Lower leg skin (tissue), 4 donors: ENCODE measurements around the gene IP6K3. TPM values are rescaled to one million over a fixed set of nuclear protein-coding genes. Genes with fewer than 3 reads are reported as not detected.

Experiments used
- DNase-seq, 2 donors: peaks; one replicate each; pipeline ENCODE4 v3.0.0-alpha.2; 2019; ENCODE audit warnings: low spot score in 2 of 2
- H3K4me3 ChIP-seq: fragments of 200-600 bp; sonication (generic); 2 replicates; pipeline ENCODE4 v1.5.1; 2017; ENCODE audit warnings: mild to moderate bottlenecking, low read depth; ENCODE audit not compliant: poor library complexity, severe bottlenecking
- POLR2A ChIP-seq, 2 donors: fragments of 450-650 bp; IDR thresholded peaks; one replicate each; pipeline ENCODE4 v1.6.1; 2016 to 2017; ENCODE audit warnings: antibody characterized with exemption in 2 of 2, mild to moderate bottlenecking in 1 of 2, moderate library complexity in 1 of 2
- WGBS, 2 donors: methylation state at CpG; one replicate each; pipeline ENCODE4 v1.1.5; 2018; 5-methylcytosine and 5-hydroxymethylcytosine counted together
- intact Hi-C: fragments of 100-400 bp; cut with DNase I; formaldehyde crosslinking; loops from one replicate; pipeline ENCODE4 v1.15.0; 2023; ENCODE audit warnings: low total_unique reads
- total RNA-seq, 4 donors: library from RNA; depleted of rRNA; stranded (reverse); fragments of >200 nt; gene quantifications; one replicate each; pipeline ENCODE4 v1.1.0, GENCODE V29; 2016
- TF ChIP-seq, protein P1 (sequence below), 3 donors: fragments of 450-650 bp; IDR thresholded peaks; one replicate each; pipeline ENCODE4 v1.5.1; 2016; ENCODE audit warnings: antibody characterized with exemption in 3 of 3, mild to moderate bottlenecking in 3 of 3, moderate library complexity in 2 of 3

The IP6K3 gene
- total RNA-seq, 4 donors from 2014 or later, result 0.45 TPM; not detected in 3

DNA sequence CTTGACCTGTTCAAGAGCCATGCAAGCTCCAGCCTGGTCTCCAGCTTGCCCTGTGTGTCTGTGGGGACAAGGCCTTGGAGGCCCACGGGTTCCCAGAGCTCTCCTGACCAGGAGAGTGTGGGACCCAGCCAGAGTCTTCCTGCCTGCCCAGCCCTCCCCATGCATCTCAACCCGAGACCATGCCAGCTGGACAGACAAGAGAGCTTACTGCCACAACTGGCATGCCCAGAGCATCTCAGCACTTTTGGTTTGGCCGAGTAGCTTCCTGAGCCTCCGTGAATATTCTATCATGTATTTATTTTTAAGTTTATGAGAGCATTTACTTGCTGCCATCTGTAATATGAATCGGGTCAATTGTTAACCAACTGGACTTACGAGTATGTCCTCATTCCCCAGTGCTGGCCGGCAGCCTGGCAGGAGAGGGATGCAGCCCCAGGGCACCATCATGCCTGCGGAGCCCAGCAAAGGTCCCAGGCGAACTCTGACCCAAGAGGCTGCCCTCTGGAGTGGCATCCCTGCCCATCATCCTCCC is 14.9 kb downstream of the IP6K3 start:
- WGBS, 2 donors, result 66 to 78% methylated on average over 9 of the region's 9 CpGs
- intact Hi-C loops, result no loop called here
- DNase-seq, result no peak
- no peak overlapping the region for H3K4me3 ChIP-seq
- no peak for TF ChIP-seq POLR2A (IDR thresholded peaks at IDR 0.05)
- TF ChIP-seq, protein P1, sequence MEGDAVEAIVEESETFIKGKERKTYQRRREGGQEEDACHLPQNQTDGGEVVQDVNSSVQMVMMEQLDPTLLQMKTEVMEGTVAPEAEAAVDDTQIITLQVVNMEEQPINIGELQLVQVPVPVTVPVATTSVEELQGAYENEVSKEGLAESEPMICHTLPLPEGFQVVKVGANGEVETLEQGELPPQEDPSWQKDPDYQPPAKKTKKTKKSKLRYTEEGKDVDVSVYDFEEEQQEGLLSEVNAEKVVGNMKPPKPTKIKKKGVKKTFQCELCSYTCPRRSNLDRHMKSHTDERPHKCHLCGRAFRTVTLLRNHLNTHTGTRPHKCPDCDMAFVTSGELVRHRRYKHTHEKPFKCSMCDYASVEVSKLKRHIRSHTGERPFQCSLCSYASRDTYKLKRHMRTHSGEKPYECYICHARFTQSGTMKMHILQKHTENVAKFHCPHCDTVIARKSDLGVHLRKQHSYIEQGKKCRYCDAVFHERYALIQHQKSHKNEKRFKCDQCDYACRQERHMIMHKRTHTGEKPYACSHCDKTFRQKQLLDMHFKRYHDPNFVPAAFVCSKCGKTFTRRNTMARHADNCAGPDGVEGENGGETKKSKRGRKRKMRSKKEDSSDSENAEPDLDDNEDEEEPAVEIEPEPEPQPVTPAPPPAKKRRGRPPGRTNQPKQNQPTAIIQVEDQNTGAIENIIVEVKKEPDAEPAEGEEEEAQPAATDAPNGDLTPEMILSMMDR (IDR thresholded peaks at IDR 0.05), result no peak

DNA sequence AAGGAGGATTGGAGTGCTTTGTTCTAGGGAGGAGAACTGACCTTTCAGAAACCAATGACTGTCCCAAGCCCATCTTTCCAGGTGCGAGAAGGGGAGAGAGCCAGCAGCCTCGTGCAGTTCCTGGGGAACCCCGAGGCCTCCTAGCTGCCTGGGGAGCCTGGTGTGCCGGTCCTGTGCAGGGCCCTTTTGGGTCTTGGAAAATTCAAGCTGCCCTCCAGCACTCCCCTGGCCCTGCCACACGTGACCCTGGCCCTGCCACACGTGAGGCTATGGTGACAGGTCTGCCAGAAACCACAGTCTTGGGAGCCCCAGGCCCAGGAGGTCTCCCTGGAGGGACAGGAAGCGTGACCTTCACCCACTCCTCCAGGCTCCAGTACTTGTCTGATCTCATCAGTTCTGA is 15.7 kb downstream of the IP6K3 start:
- no peak for DNase-seq
- TF ChIP-seq, protein P1 (IDR thresholded peaks at IDR 0.05), result no peak
- TF ChIP-seq POLR2A (IDR thresholded peaks at IDR 0.05), result no peak
- intact Hi-C loops, result no loop called here
- WGBS, 2 donors, result 80 to 90% methylated on average over 7 of the region's 7 CpGs
- H3K4me3 ChIP-seq, result no peak overlapping the region

DNA sequence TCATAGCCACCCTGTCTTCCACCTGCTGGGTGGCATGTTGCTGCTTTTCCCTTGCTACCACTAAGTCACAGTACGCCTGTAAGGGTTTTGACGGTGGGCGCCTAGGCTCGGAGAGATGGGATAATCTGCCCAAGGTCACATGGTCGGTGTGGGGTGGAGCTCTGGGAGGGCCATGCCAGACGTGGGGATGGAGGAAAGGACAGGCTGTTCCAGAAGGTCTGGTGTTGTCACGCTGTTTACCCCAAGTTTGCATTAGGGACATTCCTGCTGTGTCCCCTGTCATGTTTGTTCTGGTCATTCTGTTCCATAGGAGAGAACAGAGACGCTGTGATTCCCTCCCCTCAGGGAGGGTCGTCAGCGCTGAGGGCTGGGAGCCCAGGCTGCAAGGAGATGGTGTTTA is 16.1 kb downstream of the IP6K3 start:
- 85 to 90% methylated on average over 10 of the region's 10 CpGs for whole genome bisulfite sequencing, 2 donors
- intact Hi-C loops, result no loop called here
- TF ChIP-seq POLR2A (IDR thresholded peaks at IDR 0.05), result no peak
- TF ChIP-seq, protein P1 (IDR thresholded peaks at IDR 0.05), result no peak
- H3K4me3 ChIP-seq, result no peak overlapping the region
- no peak for DNase-seq

DNA sequence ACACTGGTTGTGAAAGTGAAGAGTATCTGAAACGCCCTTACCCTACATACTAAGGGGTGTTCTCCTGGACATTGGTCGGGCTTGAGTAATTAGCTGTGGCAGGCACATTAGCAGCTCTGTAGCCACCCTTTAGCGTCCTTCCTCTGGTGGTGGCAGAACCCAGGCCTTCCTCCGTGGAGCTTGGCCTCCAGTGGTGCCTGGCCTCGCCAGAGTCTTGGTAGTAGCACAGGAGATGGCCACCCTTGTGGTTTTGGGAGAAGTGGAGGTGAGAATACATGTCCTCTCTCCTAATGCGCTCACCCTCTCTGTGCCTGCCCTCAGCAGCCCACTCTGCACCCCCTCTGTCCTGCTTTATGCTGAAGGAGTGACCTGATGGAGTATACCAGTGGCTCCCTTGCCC is 17.6 kb downstream of the IP6K3 start:
- WGBS, 2 donors, result 90 to 98% methylated on average over 6 of the region's 6 CpGs
- H3K4me3 ChIP-seq, result no peak overlapping the region
- no peak for TF ChIP-seq POLR2A (IDR thresholded peaks at IDR 0.05)
- TF ChIP-seq, protein P1 (IDR thresholded peaks at IDR 0.05), result no peak
- DNase-seq, result no peak
- intact Hi-C loops, result no loop called here

DNA sequence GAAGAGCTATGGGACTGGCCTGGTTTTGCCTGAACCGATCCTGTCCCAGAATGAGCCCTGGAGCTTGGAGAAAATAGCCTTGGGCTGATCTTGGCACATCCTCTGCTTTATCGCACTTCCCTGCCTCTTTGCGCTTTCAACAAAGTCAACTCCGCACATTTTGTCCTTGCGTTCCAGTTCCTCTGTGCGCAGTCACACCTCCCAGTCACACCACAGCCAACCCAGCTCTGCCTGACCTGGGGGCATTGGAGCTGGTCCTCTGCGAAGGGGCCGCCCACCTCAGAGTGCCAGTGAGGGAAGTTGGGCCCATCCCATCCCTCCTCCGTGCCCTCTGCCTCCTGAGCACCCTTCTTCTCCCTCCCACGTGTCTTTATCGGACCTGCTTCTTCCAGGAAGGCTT is 18.3 kb downstream of the IP6K3 start:
- 93 to 94% methylated on average over 11 of the region's 11 CpGs for WGBS, 2 donors
- intact Hi-C loops, result no loop called here
- no peak for TF ChIP-seq POLR2A (IDR thresholded peaks at IDR 0.05)
- TF ChIP-seq, protein P1 (IDR thresholded peaks at IDR 0.05), result no peak
- DNase-seq, result no peak
- no peak overlapping the region for H3K4me3 ChIP-seq

DNA sequence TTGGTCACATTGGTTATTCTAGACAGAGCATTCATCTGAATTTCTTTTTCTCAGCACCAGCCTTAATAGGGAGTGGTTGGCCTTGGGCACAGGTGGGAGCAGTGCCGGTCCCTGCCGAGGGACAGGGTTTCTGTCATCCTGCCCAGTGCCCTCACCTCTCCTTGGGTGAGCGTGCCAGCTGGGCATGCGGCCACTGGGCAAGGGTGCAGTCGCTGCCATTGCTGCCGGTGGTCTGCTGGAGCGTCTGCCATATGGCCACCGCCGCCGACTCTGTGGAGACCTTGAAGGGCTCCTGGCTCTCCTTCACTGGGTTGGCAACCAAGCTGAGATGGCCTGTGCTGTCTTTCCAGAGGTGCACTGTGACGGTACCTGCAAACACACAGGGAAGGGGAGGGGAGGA is 18.8 kb downstream of the IP6K3 start:
- 81 to 84% methylated on average over 11 of the region's 11 CpGs for WGBS, 2 donors
- DNase-seq, result no peak
- H3K4me3 ChIP-seq, result no peak overlapping the region
- TF ChIP-seq POLR2A (IDR thresholded peaks at IDR 0.05), result no peak
- TF ChIP-seq, protein P1 (IDR thresholded peaks at IDR 0.05), result no peak
- intact Hi-C loops, result no loop called here
